Right lobe of liver (tissue), 6 donors: ENCODE measurements around the gene P2RY6. TPM values are rescaled to one million over a fixed set of nuclear protein-coding genes. Genes with fewer than 3 reads are reported as not detected.

Source experiments
- ATAC-seq, 4 donors: fragments of 200-7000 bp; cut with Tn5 transposase; one replicate each; pipeline ENCODE4 v1.9.1; 2020; ENCODE audit warnings: mild to moderate bottlenecking in 4 of 4, moderate library complexity in 4 of 4
- DNase-seq, 3 donors: peaks; one replicate each; pipeline ENCODE4 v3.0.0-alpha.2; 2020
- H3K27ac ChIP-seq, 3 donors: fragments of 200-600 bp; one replicate each; pipeline ENCODE4 v1.8.0; 2022
- H3K27me3 ChIP-seq, 2 donors: fragments of 200-600 bp; one replicate each; pipeline ENCODE4 v1.8.0; 2022
- H3K36me3 ChIP-seq, 4 donors: fragments of 200-600 bp; sonication (generic) in 1 of 4; one replicate each; pipeline versions ENCODE4 v1.5.1 to v1.8.0; 2017 to 2022; ENCODE audit warnings: control low read depth in 1 of 4
- H3K4me1 ChIP-seq, 4 donors: fragments of 200-600 bp; sonication (generic) in 1 of 4; one replicate each; pipeline versions ENCODE4 v1.5.1 to v1.8.0; 2017 to 2022; ENCODE audit warnings: control low read depth in 1 of 4
- H3K4me3 ChIP-seq, 3 donors: fragments of 200-600 bp; one replicate each; pipeline ENCODE4 v1.8.0; 2022
- H3K9me3 ChIP-seq, 4 donors: fragments of 200-600 bp; sonication (generic) in 1 of 4; one replicate each; pipeline versions ENCODE4 v1.5.1 to v1.8.0; 2017 to 2022; ENCODE audit warnings: control low read depth in 1 of 4
- POLR2A ChIP-seq: fragments of 450-650 bp; IDR thresholded peaks from one replicate; pipeline ENCODE4 v1.6.1; 2017; ENCODE audit warnings: antibody characterized with exemption, mild to moderate bottlenecking
- WGBS: methylation state at CpG from one replicate; pipeline ENCODE4 v1.1.6; 2018; ENCODE audit warnings: low coverage, low lambda C conversion rate; ENCODE audit not compliant: insufficient coverage; ENCODE audit errors: missing lambda C conversion rate; 5-methylcytosine and 5-hydroxymethylcytosine counted together
- intact Hi-C, 2 donors: fragments of 100-400 bp; cut with DNase I; formaldehyde crosslinking; loops; one replicate each; pipeline versions ENCODE4 v1.11.2 to v1.14.1; 2022
- total RNA-seq, 6 experiments: library from RNA; depleted of rRNA in 2 of 6; stranded (reverse); fragments of >200 nt in 2 of 6; fragmentation: NEBNext Ultra II Directional in 3 of 6; extraction: Animal tissue kit (Norgen Biotek cat#: 25700) in 3 of 6; gene quantifications; one replicate each; pipeline versions ENCODE4 v1.1.0 to v1.2.4, GENCODE V29; 2016 to 2023
- TF ChIP-seq, protein P1 (sequence below), 4 donors: fragments of 200-600 bp in 3 of 4; fragments of 450-650 bp in 1 of 4; IDR thresholded peaks; one replicate each; pipeline versions ENCODE4 v1.5.1 to v1.8.0; 2016 to 2022; ENCODE audit warnings: antibody characterized with exemption in 4 of 4, mild to moderate bottlenecking in 2 of 4
- donor health status: DM: no; HTN: yes; CAD: no.
- donor health status: DM: no; HTN: no; CAD: no.
- donor health status: DM: no; HTN: no; CAD: no.
- donor health status: DM: no; HTN: yes; CAD: no.
- donor health status: DM: no; HTN: yes; CAD: no.

The P2RY6 gene
- total RNA-seq, 6 experiments from 2014 or later: 0.24 to 1.8 (median 0.62) TPM

DNA sequence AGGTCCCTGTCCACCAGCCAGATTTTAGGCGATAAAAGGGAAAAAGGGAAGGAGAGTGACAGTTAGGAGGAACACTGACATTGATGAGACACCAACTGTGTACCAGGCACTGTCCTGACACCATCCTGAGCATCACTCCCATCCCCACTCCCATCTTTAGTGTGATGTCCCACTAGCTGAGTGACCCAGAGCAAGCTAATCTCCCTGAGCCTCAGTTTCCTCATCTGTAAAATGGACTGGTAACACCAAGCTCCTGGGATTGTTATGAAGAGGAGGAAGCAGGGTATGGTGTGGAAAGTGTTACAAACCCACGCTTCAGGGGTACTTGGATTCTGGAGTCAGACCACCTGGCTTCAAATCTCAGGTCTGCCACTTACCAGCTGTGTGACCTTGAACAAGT is 8.5 kb upstream of the P2RY6 start:
- Histone ChIP-seq H3K9me3 (no peaks in the 10 kb centered on the region), H3K27me3 (no peaks in the 10 kb centered on the region), H3K36me3 (no peaks in the 10 kb centered on the region), H3K4me3 (no peak overlapping the region), H3K4me1 (no peaks in the 10 kb centered on the region), H3K27ac (no peak overlapping the region)
- no peak for TF ChIP-seq POLR2A
- TF ChIP-seq, protein P1, sequence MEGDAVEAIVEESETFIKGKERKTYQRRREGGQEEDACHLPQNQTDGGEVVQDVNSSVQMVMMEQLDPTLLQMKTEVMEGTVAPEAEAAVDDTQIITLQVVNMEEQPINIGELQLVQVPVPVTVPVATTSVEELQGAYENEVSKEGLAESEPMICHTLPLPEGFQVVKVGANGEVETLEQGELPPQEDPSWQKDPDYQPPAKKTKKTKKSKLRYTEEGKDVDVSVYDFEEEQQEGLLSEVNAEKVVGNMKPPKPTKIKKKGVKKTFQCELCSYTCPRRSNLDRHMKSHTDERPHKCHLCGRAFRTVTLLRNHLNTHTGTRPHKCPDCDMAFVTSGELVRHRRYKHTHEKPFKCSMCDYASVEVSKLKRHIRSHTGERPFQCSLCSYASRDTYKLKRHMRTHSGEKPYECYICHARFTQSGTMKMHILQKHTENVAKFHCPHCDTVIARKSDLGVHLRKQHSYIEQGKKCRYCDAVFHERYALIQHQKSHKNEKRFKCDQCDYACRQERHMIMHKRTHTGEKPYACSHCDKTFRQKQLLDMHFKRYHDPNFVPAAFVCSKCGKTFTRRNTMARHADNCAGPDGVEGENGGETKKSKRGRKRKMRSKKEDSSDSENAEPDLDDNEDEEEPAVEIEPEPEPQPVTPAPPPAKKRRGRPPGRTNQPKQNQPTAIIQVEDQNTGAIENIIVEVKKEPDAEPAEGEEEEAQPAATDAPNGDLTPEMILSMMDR (IDR thresholded peaks at IDR 0.05): no peak
- WGBS: 58% methylated on average over 2 of the region's 2 CpGs
- intact Hi-C loops: no loop called here
- ATAC-seq: no peak
- DNase-seq: peak in 1 of 3 donors; percentile 6

DNA sequence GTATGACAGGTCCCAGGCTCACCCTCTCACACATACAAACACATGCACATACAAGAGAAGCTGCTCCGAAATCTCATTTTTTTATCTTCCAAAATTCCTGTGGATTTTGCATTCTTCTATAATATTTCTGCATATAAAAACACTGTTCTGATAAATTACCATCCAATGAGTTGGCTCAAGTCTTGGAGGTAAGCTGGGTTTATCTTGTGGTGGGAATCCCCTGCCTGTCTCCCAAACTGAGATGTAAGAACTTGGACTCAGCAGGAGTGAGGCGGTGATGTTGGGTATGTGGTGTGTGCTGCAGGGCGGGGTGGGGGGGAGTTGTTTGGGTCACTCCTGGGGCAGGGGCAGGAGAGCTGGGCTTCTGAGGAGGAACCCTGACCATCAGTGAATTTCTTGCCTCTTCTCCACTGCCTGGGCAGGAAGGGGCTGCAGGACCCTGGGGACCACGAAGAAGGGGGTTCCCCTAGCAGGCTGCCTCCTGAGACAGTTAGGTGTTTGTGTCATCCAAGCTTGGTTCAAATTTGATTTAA is 6.8 kb upstream of the P2RY6 start:
- Histone ChIP-seq H3K4me1 (no peaks in the 10 kb centered on the region), H3K27me3 (no peaks in the 10 kb centered on the region), H3K36me3 (no peaks in the 10 kb centered on the region), H3K9me3 (no peaks in the 10 kb centered on the region), H3K27ac (no peak overlapping the region), H3K4me3 (no peak overlapping the region)
- intact Hi-C loops: no loop called here
- peak in 1 of 3 donors; percentile 22 for DNase-seq
- ATAC-seq: no peak
- TF ChIP-seq, protein P1 (IDR thresholded peaks at IDR 0.05): no peak
- no peak for TF ChIP-seq POLR2A
- WGBS: 73% methylated on average over 4 of the region's 4 CpGs

DNA sequence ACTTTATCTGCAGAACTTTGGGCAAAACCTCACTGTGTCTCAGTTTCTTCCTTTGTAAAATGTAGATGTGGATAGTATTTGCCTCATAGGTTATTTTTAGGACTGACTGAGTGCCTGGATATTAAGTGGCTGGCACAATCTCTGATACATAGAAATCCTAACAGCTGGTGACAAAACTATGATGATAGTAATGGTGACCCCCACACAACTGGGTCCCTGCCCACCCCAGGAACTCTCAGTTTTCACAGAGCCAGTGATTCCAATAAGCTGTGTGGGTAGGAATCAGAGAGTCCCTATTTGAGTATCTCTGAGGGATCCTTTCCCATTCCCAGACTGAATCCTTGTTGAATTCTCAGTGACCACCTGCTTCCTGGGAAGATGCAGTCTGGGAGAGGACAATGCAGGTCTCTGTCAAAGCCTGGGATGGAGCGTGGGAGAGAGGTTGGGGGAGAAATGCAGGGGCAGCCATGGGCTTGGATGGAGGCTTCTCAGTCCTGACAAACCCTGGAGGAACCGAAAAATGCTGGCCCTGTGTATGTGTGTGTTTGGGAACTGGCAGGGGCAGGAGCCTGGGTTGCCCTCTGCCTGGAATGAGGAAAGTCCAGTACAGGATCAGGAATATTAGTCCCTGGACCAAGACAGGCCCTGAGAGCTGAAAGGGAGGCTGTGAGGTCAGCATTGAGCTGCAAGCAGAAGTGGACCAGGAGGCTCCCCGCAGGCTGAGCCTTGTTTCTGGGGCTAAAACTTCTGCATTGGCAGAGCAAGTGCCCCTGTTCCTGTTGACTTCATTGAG is 6.1 kb upstream of the P2RY6 start:
- no peak overlapping the region for H3K27ac ChIP-seq
- ATAC-seq (no peak), DNase-seq (peak in 1 of 3 donors; percentile 17)
- no peak for TF ChIP-seq POLR2A
- TF ChIP-seq, protein P1 (IDR thresholded peaks at IDR 0.05): no peak
- intact Hi-C loops: no loop called here
- H3K36me3 ChIP-seq: no peaks in the 10 kb centered on the region
- H3K27me3 ChIP-seq: no peaks in the 10 kb centered on the region
- no peak overlapping the region for H3K4me3 ChIP-seq
- H3K4me1 ChIP-seq: no peaks in the 10 kb centered on the region
- 58% methylated on average over 2 of the region's 3 CpGs for WGBS
- no peaks in the 10 kb centered on the region for H3K9me3 ChIP-seq

DNA sequence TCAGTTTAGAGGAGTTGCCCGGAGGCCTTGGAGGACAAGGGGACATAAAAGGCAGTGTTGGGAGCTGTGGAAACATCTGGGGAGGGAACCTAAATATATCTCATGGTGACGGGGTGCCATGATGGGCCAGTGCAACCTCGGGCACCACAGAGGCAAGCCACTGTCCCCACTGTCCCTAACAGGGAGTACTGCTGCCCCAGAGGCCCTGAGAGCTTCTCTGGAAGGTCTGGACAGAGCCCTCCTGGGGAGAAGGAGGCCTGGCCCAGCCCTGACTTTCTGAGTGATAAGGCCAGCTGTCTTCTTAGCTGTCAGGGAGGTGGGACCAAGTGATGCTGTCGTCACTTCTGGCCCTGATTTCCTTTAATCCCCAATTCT is 5.5 kb upstream of the P2RY6 start:
- no peak overlapping the region for H3K27ac ChIP-seq
- intact Hi-C loops: no loop called here
- ATAC-seq: no peak

More for the DNA sequence above, 5.5 kb upstream of the P2RY6 start:
- Histone ChIP-seq H3K27me3 (no peaks in the 10 kb centered on the region), H3K36me3 (no peaks in the 10 kb centered on the region), H3K4me3 (no peak overlapping the region), H3K9me3 (no peaks in the 10 kb centered on the region), H3K4me1 (no peaks in the 10 kb centered on the region)
- DNase-seq: peak in 1 of 3 donors; percentile 36
- TF ChIP-seq, protein P1 (IDR thresholded peaks at IDR 0.05): no peak
- TF ChIP-seq POLR2A: no peak
- WGBS: 76% methylated on average over 4 of the region's 4 CpGs
